GM18520 (cell line): ENCODE data around the gene SCNN1A.

ENCODE experiments used
- ATAC-seq: cut with Tn5 transposase; IDR thresholded peaks from one replicate; pipeline ENCODE4 v1.9.1; 2021; ENCODE audit not compliant: unreplicated experiment

SCNN1A gene

GRCh38 chr12:6297170-6297569 is 78.2 kb downstream of the SCNN1A start:
- ATAC-seq = no peak
